IPS DF 4.7 (cell line): ENCODE measurements around the gene ZP4.

ENCODE experiments used
- DNase-seq: peaks from one replicate; pipeline ENCODE4 v3.0.0-alpha.2; 2013; ENCODE audit warnings: low spot score; ENCODE audit errors: extremely low read depth

Gene ZP4

GRCh38 chr1:237890822-237891221 is at the start of gene ZP4:
Gene ZP4, minus strand, starts transcription at chr1:237890922. Its CDS starts 287 bp downstream, at chr1:237890635.
- DNase-seq, result no peak

DNA sequence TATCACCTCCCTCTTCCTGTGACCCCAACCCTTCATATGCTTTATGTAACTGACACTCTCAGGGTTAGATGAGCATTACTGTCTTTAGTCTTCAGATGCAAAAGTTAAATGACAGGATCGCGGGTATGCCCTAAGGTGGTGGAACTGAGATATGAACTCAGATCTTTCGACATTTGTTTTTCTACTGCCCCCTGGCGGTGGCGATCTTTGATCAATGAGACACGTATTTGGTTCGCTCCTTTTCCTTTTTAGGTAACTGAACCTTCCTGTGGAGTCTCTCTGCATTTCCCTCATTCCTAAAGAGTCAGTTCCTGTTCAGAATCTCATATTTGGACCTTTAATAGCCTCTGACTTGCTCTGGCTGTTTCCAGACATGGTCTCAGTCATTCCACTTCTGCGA is 47.8 kb upstream of the ZP4 start:
- no peak for DNase-seq

DNA sequence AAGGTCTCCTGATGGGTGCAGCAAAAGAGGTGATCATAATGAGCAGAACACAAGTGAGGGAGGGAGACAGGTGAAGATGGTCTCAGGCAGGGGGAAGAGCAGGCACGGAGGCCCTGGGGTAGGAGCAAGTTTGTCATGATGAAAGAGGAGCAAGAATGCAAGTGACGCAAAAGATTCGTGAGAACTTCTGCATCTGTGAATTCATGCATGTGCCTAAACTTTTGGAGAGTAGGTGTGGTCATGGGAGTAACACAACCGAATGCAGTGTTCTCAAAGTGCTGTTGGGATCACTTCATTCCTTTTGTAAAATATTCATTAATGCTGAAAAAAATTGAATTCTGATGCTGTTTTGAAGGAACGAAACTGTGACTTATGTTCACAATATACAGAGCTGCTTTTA is 47.3 kb upstream of the ZP4 start:
- no peak for DNase-seq

DNA sequence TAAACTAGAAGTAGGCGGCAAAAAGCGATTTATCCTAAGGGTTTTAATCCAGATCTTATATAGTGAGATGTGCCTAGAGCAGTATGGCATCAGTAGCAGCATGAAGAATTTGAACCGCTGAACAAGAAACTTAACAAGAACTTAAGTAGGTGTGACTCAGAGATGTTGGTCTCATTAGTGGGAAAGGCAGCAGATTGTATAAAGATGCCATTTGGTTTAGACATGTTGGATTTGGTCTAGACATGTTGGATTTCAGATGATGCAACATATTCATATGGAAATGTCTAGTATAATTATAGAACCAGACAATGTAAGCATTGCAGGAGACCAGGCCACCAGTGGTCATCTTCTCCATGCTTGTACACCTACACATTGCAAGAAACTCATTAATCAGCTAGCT is 42.1 kb upstream of the ZP4 start:
- DNase-seq, result no peak

DNA sequence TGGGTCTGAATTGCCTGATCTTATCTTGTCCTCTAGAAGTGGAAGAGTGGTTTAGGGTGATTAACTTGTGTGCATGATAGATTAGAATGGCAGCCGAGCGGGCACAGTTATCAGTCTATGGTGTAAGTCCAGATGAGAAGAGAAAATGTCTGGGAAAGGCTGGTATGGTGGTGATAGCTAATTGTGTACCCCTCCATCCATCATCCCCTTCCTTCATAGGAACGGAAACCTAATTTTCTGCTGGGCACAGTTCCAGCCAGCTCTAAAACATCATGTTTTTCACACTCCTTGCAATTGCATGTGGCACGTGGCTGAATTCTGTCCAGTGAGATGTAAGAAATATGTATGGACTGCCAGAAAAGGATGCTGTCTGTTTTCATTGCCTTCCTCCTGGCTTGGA is 40.9 kb upstream of the ZP4 start:
- no peak for DNase-seq

DNA sequence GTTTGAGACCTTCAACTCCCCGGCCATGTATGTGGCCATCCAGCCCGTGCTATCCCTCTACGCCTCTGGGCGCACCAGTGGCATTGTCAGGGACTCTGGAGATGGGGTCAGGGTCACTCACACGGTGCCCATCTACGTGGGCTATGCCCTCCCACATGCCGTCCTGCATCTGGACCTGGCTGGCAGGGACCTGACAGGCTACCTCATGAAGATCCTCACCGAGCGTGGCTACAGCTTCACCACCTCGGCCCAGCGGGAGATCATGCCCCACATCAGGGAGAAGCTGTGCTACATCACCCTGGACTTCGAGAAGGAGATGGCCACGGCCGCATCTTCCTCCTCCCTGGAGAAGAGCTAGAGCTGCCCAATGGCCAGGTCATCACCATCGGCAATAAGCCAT is 36.5 kb upstream of the ZP4 start:
- no peak for DNase-seq

DNA sequence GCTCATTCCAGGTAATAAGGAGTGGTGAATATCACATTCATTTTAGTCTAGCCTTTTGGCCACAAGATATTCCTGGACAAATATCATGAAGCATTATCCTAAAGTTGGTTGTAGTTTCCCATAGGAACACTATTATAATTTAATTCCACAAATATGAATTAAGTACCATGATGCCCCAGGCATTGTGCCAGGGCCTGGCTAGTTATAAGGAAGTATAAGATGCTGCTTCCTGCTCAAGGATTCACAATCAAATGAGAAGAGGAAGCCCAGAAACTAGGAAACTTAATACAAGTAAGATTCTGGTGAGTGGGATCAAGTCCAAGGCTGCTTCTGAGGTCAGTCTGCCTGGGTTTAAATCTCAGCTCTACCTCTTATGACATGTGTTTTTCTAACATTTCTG is 30.6 kb upstream of the ZP4 start:
- no peak for DNase-seq

DNA sequence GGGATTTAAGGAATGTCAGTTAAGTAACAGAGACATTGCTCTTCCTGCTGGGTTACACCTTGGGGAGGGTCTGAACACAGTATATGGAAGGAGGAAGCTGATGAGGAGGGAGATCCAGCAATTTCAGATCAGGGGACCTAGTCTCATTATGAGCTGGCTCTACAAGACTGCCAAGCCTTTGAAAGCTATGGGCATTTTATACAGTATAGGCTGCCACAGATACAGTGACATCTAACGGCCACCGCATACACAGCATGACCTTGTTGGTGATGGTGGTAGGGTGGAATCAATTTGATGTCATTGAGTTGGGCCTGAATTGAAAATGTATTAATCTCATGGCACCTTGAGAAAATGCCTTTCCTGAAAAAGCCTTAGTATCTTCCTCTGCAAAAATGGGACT is 22.6 kb upstream of the ZP4 start:
- DNase-seq, result no peak

GRCh38 chr1:237911911-237912310 is 21.2 kb upstream of the ZP4 start:
- no peak for DNase-seq

DNA sequence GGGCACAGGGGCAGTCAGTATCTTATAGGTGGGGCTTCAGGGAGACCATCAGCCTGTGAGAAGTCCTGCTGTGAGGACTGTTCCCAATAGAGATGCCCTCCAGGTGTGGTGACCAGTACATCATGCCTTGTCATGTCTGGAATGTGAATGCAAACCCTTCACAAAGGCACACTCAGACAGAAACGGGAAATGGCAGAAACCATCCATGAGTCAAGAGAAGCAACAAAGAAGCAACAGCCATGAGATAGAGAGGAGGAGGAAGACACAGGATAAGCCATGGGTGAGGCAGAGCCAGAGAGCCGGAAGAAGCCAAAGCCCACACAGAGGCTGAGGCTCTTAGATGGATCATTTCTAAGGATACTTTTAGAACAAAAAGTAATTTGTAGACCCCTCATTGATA is 20.1 kb upstream of the ZP4 start:
- no peak for DNase-seq

DNA sequence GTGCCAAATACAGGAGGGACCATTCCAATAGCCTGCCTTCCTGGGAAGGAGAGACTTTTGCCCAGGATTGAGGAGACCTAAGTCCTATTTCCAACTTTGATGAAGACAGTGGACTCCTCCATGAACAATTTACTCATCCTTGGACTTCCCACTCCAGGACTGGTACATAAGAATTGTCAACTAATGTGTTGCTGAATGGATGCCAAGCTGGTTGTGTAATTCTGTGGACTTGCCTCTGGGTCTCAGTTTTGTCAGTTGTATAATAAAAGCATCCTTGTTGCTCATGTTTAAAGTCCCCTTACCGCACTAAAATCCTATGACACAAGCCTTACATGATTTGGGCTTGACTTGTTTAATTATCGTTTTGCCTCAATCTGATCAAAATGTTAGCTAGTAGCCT is 13.2 kb upstream of the ZP4 start:
- DNase-seq, result no peak

- DNase-seq, result no peak
These were observed 12.4 kb upstream of the ZP4 start for GRCh38 chr1:237902960-237903743.

GRCh38 chr1:237901299-237901934 is 10.7 kb upstream of the ZP4 start:
- peak; percentile 7 for DNase-seq

- DNase-seq, result no peak
These were observed 4.9 kb upstream of the ZP4 start for GRCh38 chr1:237895630-237896029.

- DNase-seq, result no peak
These were observed 3.4 kb upstream of the ZP4 start for GRCh38 chr1:237894131-237894530.

DNA sequence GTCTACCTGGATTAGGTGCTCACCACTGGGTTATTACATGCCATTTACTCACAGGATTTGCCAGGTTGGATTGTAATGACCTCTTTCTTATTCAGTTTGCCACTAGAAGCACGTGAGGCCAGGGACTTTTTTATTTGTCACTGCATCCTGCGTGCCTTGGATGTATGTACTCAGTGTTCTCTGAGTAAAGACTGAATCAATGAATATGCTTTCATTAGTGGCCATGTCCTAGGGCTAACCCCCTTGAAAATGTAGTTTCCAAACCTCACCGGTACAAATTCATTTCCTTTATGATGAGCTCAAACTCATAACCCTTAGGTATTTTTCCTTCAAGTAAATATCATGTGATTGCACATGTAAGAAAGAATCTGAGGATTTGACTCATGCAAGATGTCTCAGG is 1.3 kb upstream of the ZP4 start:
- DNase-seq, result no peak

GRCh38 chr1:237891266-237891665 is 544 bp upstream of the ZP4 start:
- DNase-seq, result no peak

- no peak for DNase-seq
These were observed 306 bp downstream of the ZP4 start for GRCh38 chr1:237890416-237890815.

DNA sequence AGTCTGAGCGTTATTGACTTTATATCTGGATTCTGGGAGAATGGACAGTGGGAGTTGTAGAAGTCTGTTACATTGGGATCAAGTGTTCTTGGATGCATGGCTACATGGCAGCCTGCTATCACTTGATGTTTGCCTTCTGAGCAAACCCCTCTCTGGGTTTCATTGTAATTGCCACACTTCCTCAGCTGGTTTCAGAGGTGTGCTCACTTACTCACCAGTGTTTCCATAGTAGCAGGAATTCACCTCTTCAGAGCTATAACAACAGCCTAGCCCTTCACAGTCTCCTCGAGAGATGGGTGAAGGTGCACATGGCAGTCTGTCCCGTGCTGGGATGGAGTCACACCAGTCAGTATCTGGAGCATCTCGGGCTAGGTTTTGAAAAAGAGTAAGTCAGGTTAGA is 2.6 kb downstream of the ZP4 start:
- no peak for DNase-seq

- no peak for DNase-seq
These were observed 3.2 kb downstream of the ZP4 start for GRCh38 chr1:237887542-237887941.

DNA sequence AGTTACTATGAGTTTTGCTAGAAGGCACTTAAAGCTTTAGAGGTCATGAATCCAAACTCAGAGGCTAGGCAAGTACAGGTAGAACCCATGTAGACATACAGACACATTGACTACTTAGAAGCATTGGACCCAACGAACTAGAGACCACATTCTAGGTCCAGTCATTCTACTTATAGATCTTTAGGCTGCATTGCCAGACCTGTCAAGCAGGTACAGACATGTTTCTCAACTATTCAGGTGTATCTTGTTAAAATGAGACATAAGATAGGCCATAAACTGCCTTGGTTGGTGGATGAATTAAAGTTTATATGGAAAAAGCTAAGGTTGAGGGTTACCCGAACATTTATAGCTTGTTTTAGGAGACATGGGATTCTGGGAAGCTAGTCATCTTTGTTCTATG is 6.5 kb downstream of the ZP4 start:
- DNase-seq, result no peak

GRCh38 chr1:237879195-237879594 is 11.5 kb downstream of the ZP4 start:
- no peak for DNase-seq

- no peak for DNase-seq
These were observed 12.3 kb downstream of the ZP4 start for GRCh38 chr1:237878406-237878805.
